GM19023 (cell line): ENCODE data around the gene MSRB3.
"Not testable (repeated sequence)": the region's sequence is repeated elsewhere in the genome, so short reads cannot be mapped to it uniquely, and the experiment has no call there.

Experiments used
- ATAC-seq: cut with Tn5 transposase; IDR thresholded peaks from one replicate; pipeline ENCODE4 v1.9.1; 2021; ENCODE audit warnings: mild to moderate bottlenecking, moderate library complexity; ENCODE audit not compliant: unreplicated experiment

Gene MSRB3

GRCh38 chr12:65285532-65285931 is 7.0 kb downstream of the MSRB3 start:
- ATAC-seq = not testable (repeated sequence)

GRCh38 chr12:65287426-65287825 is 8.9 kb downstream of the MSRB3 start:
- no peak for ATAC-seq

GRCh38 chr12:65292241-65292640 is 13.8 kb downstream of the MSRB3 start:
- ATAC-seq = no peak

GRCh38 chr12:65293735-65294134 is 15.3 kb downstream of the MSRB3 start:
- no peak for ATAC-seq

- ATAC-seq = no peak
Measured at GRCh38 chr12:65294641-65295262, 16.3 kb downstream of the MSRB3 start.

- no peak for ATAC-seq
Measured at GRCh38 chr12:65296508-65297265, 18.2 kb downstream of the MSRB3 start.

- no peak for ATAC-seq
Measured at GRCh38 chr12:65300097-65300496, 21.6 kb downstream of the MSRB3 start.

GRCh38 chr12:65300679-65301349 is 22.3 kb downstream of the MSRB3 start:
- ATAC-seq = no peak

- ATAC-seq = no peak
Measured at GRCh38 chr12:65302891-65303290, 24.4 kb downstream of the MSRB3 start.

GRCh38 chr12:65305346-65305950 is 27.0 kb downstream of the MSRB3 start:
- no peak for ATAC-seq

- no peak for ATAC-seq
Measured at GRCh38 chr12:65306366-65307168, 28.1 kb downstream of the MSRB3 start.

GRCh38 chr12:65307169-65307501 is 28.7 kb downstream of the MSRB3 start:
- no peak for ATAC-seq

- no peak for ATAC-seq
Measured at GRCh38 chr12:65308006-65308405, 29.5 kb downstream of the MSRB3 start.

GRCh38 chr12:65308601-65309071 is 30.2 kb downstream of the MSRB3 start:
- ATAC-seq = no peak

GRCh38 chr12:65311260-65311659 is 32.8 kb downstream of the MSRB3 start:
- ATAC-seq = no peak

- ATAC-seq = no peak
Measured at GRCh38 chr12:65313719-65314317, 35.3 kb downstream of the MSRB3 start.

- ATAC-seq = not testable (repeated sequence)
Measured at GRCh38 chr12:65315238-65315637, 36.8 kb downstream of the MSRB3 start.

GRCh38 chr12:65318186-65318685 is 39.8 kb downstream of the MSRB3 start:
- no peak for ATAC-seq

- ATAC-seq = no peak
Measured at GRCh38 chr12:65319688-65320200, 41.3 kb downstream of the MSRB3 start.

- no peak for ATAC-seq
Measured at GRCh38 chr12:65323070-65323469, 44.6 kb downstream of the MSRB3 start.
